Vagina (tissue), 2 donors: ENCODE results near the gene PPP2R5C. TPM values are rescaled to one million over a fixed set of nuclear protein-coding genes. Genes with fewer than 3 reads are reported as not detected.

ENCODE experiments used
- DNase-seq, 2 donors: peaks; one replicate each; pipeline ENCODE4 v3.0.0-alpha.2; 2017; ENCODE audit errors: extremely low spot score in 2 of 2
- H3K27ac ChIP-seq: fragments of 200-600 bp; sonication (generic); one replicate; pipeline ENCODE4 v1.5.1; 2019
- H3K27me3 ChIP-seq: fragments of 200-600 bp; sonication (generic); one replicate; pipeline ENCODE4 v1.5.1; 2019
- H3K36me3 ChIP-seq, 2 donors: fragments of 200-600 bp; sonication (generic); one replicate each; pipeline ENCODE4 v1.5.1; 2017 to 2019
- H3K4me1 ChIP-seq: fragments of 200-600 bp; sonication (generic); one replicate; pipeline ENCODE4 v1.5.1; 2019
- H3K4me3 ChIP-seq, 2 donors: fragments of 200-600 bp; sonication (generic); 1 replicate in 1 of 2; 2 replicates in 1 of 2; pipeline ENCODE4 v1.5.1; 2016 to 2019
- H3K9me3 ChIP-seq: fragments of 200-600 bp; sonication (generic); one replicate; pipeline ENCODE4 v1.5.1; 2019
- POLR2A ChIP-seq, 2 donors: fragments of 450-650 bp; IDR thresholded peaks; one replicate each; pipeline ENCODE4 v1.6.1; 2017; ENCODE audit warnings: antibody characterized with exemption in 2 of 2, mild to moderate bottlenecking in 2 of 2, moderate library complexity in 2 of 2
- POLR2AphosphoS5 ChIP-seq, 2 donors: sonication (generic); formaldehyde crosslinking; IDR thresholded peaks; one replicate each; pipeline ENCODE4 v1.9.0; 2017; ENCODE audit warnings: antibody characterized with exemption in 2 of 2, mild to moderate bottlenecking in 2 of 2, low read depth in 1 of 2; ENCODE audit not compliant: insufficient read depth in 1 of 2
- intact Hi-C: fragments of 100-400 bp; cut with DNase I; formaldehyde crosslinking; loops from one replicate; pipeline ENCODE4 v1.15.1; 2023
- total RNA-seq: library from RNA; depleted of rRNA; stranded (reverse); fragments of >200 nt; gene quantifications from one replicate; pipeline ENCODE4 v1.2.3, GENCODE V29; 2016
- TF ChIP-seq, protein P1 (sequence below), 3 experiments: fragments of 450-650 bp in 2 of 3; fragments of 200-600 bp in 1 of 3; sonication (generic) in 1 of 3; IDR thresholded peaks; one replicate each; pipeline ENCODE4 v1.5.1; 2017 to 2019; ENCODE audit warnings: antibody characterized with exemption in 3 of 3, mild to moderate bottlenecking in 2 of 3, moderate library complexity in 2 of 3

The PPP2R5C gene
- total RNA-seq, 1 donor from 2014 or later: 88.1 TPM

DNA sequence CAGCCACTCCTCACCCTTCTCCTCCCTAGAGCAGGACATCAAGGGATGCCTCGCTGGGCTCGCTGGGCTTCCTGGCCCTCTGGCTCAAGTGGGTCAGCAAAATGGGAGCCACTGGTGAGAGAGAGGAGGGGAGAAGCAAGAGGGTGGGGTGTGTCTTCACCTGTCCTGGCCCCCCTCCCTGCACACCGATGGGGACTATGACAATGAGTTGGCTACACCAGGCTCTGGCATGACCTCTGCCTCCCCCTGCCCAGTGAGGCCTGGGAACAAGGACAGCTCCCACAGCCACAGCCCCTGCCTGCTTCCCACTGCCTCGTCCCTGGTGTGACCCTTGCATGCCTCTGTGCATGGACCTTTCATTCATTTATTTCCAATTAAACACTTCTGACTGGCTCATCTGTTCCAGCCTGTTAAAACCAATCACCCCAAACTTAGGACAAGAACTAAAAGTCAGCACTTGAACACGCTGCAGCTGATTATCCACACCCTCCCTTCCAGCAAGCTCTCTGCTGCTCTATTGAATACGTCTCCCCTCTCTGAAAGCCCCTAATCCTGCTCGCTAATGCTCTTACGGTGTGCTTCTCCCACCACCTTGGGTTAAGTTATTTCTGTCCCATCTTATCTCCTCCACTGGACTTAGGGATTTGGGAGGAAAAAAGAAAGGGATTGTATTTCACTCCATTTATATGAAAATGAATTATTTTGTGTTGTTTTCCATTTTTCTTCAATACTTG, 5.8 kb upstream of the PPP2R5C start:
- DNase-seq: peak in 1 of 2 donors; percentile 82
- no peaks in the 10 kb centered on the region for H3K36me3 ChIP-seq
- intact Hi-C loops: no loop called here
- TF ChIP-seq POLR2A (IDR thresholded peaks at IDR 0.05): no peak
- no peak for TF ChIP-seq POLR2AphosphoS5 (IDR thresholded peaks at IDR 0.05; ENCODE audit: insufficient read depth in 1 of 2, low read depth in 1 of 2)
- TF ChIP-seq, protein P1, sequence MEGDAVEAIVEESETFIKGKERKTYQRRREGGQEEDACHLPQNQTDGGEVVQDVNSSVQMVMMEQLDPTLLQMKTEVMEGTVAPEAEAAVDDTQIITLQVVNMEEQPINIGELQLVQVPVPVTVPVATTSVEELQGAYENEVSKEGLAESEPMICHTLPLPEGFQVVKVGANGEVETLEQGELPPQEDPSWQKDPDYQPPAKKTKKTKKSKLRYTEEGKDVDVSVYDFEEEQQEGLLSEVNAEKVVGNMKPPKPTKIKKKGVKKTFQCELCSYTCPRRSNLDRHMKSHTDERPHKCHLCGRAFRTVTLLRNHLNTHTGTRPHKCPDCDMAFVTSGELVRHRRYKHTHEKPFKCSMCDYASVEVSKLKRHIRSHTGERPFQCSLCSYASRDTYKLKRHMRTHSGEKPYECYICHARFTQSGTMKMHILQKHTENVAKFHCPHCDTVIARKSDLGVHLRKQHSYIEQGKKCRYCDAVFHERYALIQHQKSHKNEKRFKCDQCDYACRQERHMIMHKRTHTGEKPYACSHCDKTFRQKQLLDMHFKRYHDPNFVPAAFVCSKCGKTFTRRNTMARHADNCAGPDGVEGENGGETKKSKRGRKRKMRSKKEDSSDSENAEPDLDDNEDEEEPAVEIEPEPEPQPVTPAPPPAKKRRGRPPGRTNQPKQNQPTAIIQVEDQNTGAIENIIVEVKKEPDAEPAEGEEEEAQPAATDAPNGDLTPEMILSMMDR (IDR thresholded peaks at IDR 0.05): no peak
- no peak overlapping the region for H3K4me3 ChIP-seq
- no peaks in the 10 kb centered on the region for H3K27me3 ChIP-seq
- no peaks in the 10 kb centered on the region for H3K4me1 ChIP-seq
- no peak overlapping the region for H3K27ac ChIP-seq
- no peaks in the 10 kb centered on the region for H3K9me3 ChIP-seq

DNA sequence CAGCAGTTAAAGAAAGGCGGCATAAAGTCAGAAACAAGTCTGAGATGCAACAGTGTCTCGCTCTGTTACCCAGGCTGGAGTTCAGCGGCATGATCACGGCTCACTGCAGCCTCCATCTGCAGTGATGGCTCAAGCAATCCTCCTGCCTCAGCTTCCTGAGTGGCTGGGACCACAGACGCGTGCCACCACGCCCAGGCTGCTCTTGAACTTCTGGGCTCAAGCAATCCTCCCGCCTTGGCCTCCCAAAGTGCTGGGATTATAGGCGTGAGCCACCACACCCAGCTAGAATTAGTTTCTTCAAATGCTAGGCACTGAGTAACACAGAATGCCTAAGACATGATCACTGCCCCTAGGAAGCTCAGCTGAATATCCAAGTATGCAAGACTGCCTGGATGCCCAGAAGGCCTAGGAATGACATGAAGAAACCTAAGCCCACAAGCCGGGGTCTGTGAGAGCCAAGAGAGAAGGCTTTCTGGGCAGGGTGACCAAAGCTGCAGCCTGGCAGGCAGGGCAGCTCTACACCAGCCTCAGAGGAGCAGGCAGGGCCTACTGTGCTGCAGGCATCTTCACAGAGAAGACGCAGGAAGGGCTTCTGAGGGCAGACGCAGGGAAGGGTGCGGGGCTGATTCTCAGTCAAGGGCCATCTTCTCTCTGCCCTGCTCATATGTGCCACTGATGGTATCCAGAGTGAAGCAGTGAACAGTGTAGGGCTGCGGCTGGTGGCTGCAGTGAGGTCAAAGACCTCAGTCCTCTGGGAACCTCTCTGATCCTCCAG, 4.3 kb upstream of the PPP2R5C start:
- peak in 1 of 2 donors; percentile 74 for DNase-seq
- no peaks in the 10 kb centered on the region for H3K36me3 ChIP-seq
- H3K9me3 ChIP-seq: no peaks in the 10 kb centered on the region
- peaks cover under 1% of the 10 kb centered on the region for H3K4me1 ChIP-seq
- H3K27me3 ChIP-seq: no peaks in the 10 kb centered on the region
- no peak overlapping the region for H3K27ac ChIP-seq
- intact Hi-C loops: no loop called here
- no peak overlapping the region for H3K4me3 ChIP-seq
- TF ChIP-seq POLR2A (IDR thresholded peaks at IDR 0.05) (no peak), POLR2AphosphoS5 (IDR thresholded peaks at IDR 0.05; ENCODE audit: insufficient read depth in 1 of 2, low read depth in 1 of 2) (no peak)
- TF ChIP-seq, protein P1 (IDR thresholded peaks at IDR 0.05): no peak

DNA sequence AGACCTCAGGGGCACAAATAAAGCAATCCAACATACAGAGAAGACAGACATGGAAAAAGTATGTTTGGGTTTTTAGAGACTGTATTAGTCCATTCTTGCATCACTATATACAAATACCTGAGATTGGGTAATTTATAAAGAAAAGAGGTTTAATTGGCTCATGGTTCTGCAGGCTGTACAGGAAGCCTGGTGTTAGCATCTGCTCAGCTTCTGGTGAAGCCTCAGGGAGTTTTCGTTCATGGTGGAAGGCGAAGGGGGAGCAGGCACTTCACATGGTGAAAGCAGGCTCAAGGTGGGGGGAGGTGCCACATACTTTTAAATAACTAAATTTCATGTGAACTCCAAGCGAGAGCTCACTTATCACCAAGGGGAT, 3.7 kb upstream of the PPP2R5C start:
- H3K4me1 ChIP-seq: peaks cover 7% of the 10 kb centered on the region
- intact Hi-C loops: no loop called here
- H3K27ac ChIP-seq: no peak overlapping the region
- TF ChIP-seq POLR2AphosphoS5 (IDR thresholded peaks at IDR 0.05; ENCODE audit: insufficient read depth in 1 of 2, low read depth in 1 of 2): no peak
- TF ChIP-seq, protein P1 (IDR thresholded peaks at IDR 0.05): no peak
- TF ChIP-seq POLR2A (IDR thresholded peaks at IDR 0.05): no peak
- no peak for DNase-seq
- H3K4me3 ChIP-seq: no peak overlapping the region
- no peaks in the 10 kb centered on the region for H3K9me3 ChIP-seq
- H3K27me3 ChIP-seq: no peaks in the 10 kb centered on the region
- H3K36me3 ChIP-seq: no peaks in the 10 kb centered on the region

DNA sequence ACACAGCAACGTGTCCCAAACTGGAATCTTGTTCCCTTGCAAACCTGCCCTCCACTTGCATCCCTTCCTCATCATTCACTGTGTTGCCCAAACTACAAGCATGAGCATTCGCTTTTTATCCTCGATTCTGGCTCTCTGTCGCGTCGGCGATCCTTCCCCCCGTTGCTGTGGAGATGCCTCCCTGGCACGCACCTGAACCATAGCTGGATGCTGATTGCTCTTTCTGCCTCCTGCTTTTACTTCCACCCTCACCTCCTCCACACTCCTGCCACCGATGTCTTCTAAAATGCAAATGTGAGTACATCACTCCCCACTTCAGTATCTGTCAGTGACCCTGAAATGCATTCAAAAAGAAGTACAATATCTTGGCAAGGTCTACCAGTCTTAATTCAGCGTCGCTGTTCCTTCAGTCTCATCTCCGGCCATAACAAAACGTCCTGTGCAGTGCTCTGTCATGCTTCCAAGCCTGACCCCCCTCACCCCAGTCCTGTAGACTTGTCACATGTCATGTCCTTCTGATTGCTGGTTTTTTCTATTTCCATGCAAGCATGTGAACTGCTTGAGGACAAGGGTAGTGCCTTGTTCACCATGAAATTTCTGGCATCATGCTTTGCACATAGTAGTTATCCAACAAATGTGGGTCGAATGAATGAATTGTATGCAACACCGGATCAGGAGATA, 2.5 kb upstream of the PPP2R5C start:
- Histone ChIP-seq H3K27ac (no peak overlapping the region), H3K27me3 (no peaks in the 10 kb centered on the region), H3K4me1 (peaks cover 12% of the 10 kb centered on the region), H3K36me3 (no peaks in the 10 kb centered on the region), H3K4me3 (no peak overlapping the region), H3K9me3 (no peaks in the 10 kb centered on the region)
- intact Hi-C loops: no loop called here
- no peak for TF ChIP-seq POLR2A (IDR thresholded peaks at IDR 0.05)
- no peak for TF ChIP-seq POLR2AphosphoS5 (IDR thresholded peaks at IDR 0.05; ENCODE audit: insufficient read depth in 1 of 2, low read depth in 1 of 2)
- TF ChIP-seq, protein P1 (IDR thresholded peaks at IDR 0.05): no peak
- DNase-seq: peak in 1 of 2 donors; percentile 85
